ENCODE measurements around the gene CAPN13. TPM values are rescaled to one million over a fixed set of nuclear protein-coding genes. Genes with fewer than 3 reads are reported as not detected.

The CAPN13 gene
- total RNA-seq, 4 donors from 2014 or later: not detected

GRCh38 chr2:30744823-30745222 is 62.4 kb downstream of the CAPN13 start:
- H3K4me1 ChIP-seq: no peaks in the 10 kb centered on the region
- no peak overlapping the region for H3K4me3 ChIP-seq
- 100% methylated on average over 1 of the region's 2 CpGs for WGBS
- no peaks in the 10 kb centered on the region for H3K27me3 ChIP-seq
- TF ChIP-seq POLR2A (IDR thresholded peaks at IDR 0.05; ENCODE audit: low read depth) (no peak), CTCF (IDR thresholded peaks at IDR 0.05) (no peak), EP300 (IDR thresholded peaks at IDR 0.05) (no peak), POLR2AphosphoS5 (IDR thresholded peaks at IDR 0.05) (no peak)
- no peaks in the 10 kb centered on the region for H3K36me3 ChIP-seq
- no peak for DNase-seq (ENCODE audit: extremely low spot score)
- intact Hi-C loops (cut with DNase I): no loop called here
- no peaks in the 10 kb centered on the region for H3K9me3 ChIP-seq
- H3K27ac ChIP-seq (replicated peaks in 1 of 4): no peak overlapping the region

GRCh38 chr2:30741576-30741975 is 65.7 kb downstream of the CAPN13 start:
- Histone ChIP-seq H3K4me1 (no peaks in the 10 kb centered on the region), H3K27ac (replicated peaks in 1 of 4) (no peak overlapping the region), H3K9me3 (no peaks in the 10 kb centered on the region), H3K27me3 (no peaks in the 10 kb centered on the region), H3K36me3 (no peaks in the 10 kb centered on the region), H3K4me3 (no peak overlapping the region)
- DNase-seq (ENCODE audit: extremely low spot score): no peak
- 78% methylated on average over 6 of the region's 7 CpGs for WGBS
- TF ChIP-seq POLR2A (IDR thresholded peaks at IDR 0.05; ENCODE audit: low read depth): no peak
- intact Hi-C loops (cut with DNase I): no loop called here

- Histone ChIP-seq H3K9me3 (no peaks in the 10 kb centered on the region), H3K27ac (replicated peaks in 1 of 4) (no peak overlapping the region), H3K36me3 (no peaks in the 10 kb centered on the region), H3K4me1 (no peaks in the 10 kb centered on the region), H3K27me3 (peaks cover 0 to 17% (median 3%) of the 10 kb centered on the region in 4 donors), H3K4me3 (no peak overlapping the region)
- TF ChIP-seq POLR2AphosphoS5 (IDR thresholded peaks at IDR 0.05) (no peak), POLR2A (IDR thresholded peaks at IDR 0.05; ENCODE audit: low read depth) (no peak), CTCF (IDR thresholded peaks at IDR 0.05) (no peak), EP300 (IDR thresholded peaks at IDR 0.05) (no peak)
- 87% methylated on average over 6 of the region's 7 CpGs for WGBS
- intact Hi-C loops (cut with DNase I): no loop called here
- no peak for DNase-seq (ENCODE audit: extremely low spot score)
These were observed 68.9 kb downstream of the CAPN13 start for GRCh38 chr2:30738141-30738911.

- Histone ChIP-seq H3K36me3 (no peaks in the 10 kb centered on the region), H3K4me3 (no peak overlapping the region), H3K4me1 (no peaks in the 10 kb centered on the region), H3K27ac (replicated peaks in 1 of 4) (no peak overlapping the region), H3K9me3 (no peaks in the 10 kb centered on the region), H3K27me3 (peaks cover 0 to 28% (median 3%) of the 10 kb centered on the region in 4 donors)
- 94% methylated on average over 8 of the region's 8 CpGs for WGBS
- intact Hi-C loops (cut with DNase I): no loop called here
- TF ChIP-seq EP300 (IDR thresholded peaks at IDR 0.05): no peak
- TF ChIP-seq POLR2A (IDR thresholded peaks at IDR 0.05; ENCODE audit: low read depth): no peak
- no peak for TF ChIP-seq CTCF (IDR thresholded peaks at IDR 0.05)
- TF ChIP-seq POLR2AphosphoS5 (IDR thresholded peaks at IDR 0.05): no peak
- no peak for DNase-seq (ENCODE audit: extremely low spot score)
These were observed 70.0 kb downstream of the CAPN13 start for GRCh38 chr2:30737326-30737610.

- no peak for DNase-seq (ENCODE audit: extremely low spot score)
These were observed 70.6 kb downstream of the CAPN13 start for GRCh38 chr2:30736461-30737325.

More at GRCh38 chr2:30736461-30737325, 70.6 kb downstream of the CAPN13 start:
- intact Hi-C loops (cut with DNase I): no loop called here
- Histone ChIP-seq H3K27me3 (peaks cover 0 to 34% (median 3%) of the 10 kb centered on the region in 4 donors), H3K4me1 (no peaks in the 10 kb centered on the region), H3K27ac (replicated peaks in 1 of 4) (no peak overlapping the region), H3K36me3 (no peaks in the 10 kb centered on the region), H3K9me3 (no peaks in the 10 kb centered on the region), H3K4me3 (no peak overlapping the region)
- TF ChIP-seq CTCF (IDR thresholded peaks at IDR 0.05) (no peak), POLR2A (IDR thresholded peaks at IDR 0.05; ENCODE audit: low read depth) (no peak), EP300 (IDR thresholded peaks at IDR 0.05) (no peak), POLR2AphosphoS5 (IDR thresholded peaks at IDR 0.05) (no peak)
- 89% methylated on average over 17 of the region's 18 CpGs for whole genome bisulfite sequencing

Measured in esophagus muscularis mucosa (tissue), 4 donors.